Epithelial cell of esophagus (primary cell): ENCODE measurements around the gene ADGRD1.

Experiments used
- DNase-seq: peaks from one replicate; pipeline ENCODE4 v3.0.0; 2010; ENCODE audit warnings: low read depth
- H3K4me3 ChIP-seq: 2 replicates; pipeline ENCODE4 v1.5.1; 2011; ENCODE audit warnings: mild to moderate bottlenecking, low read length, control low read depth
- TF ChIP-seq, protein P1 (sequence below): IDR thresholded peaks from 2 replicates; pipeline ENCODE4 v1.5.1; 2011; ENCODE audit warnings: low read depth, mild to moderate bottlenecking, low read length, control low read depth, inconsistent platforms; ENCODE audit not compliant: insufficient read depth; ENCODE audit errors: missing control alignments

The ADGRD1 gene

DNA sequence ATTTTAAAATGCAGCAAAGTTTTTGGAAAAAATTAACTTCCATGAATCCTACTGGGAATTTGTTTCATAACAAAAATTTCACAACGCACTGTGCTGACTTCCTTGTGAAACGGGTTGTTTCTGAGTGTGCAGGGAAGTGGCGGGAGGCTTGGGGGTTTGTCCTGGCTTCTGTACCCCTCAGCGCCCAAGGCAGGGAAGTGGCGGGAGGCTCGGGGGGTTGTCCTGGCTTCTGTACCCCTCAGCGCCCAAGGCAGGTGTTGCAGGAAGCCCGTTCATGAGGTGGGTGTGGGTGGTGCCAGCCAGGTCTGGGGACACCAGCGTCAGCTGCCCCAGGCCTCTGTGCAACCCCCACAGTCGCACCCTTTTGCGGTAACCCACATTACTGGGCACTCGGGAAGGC, 25.1 kb downstream of the ADGRD1 start:
- DNase-seq, result no peak
- TF ChIP-seq, protein P1, sequence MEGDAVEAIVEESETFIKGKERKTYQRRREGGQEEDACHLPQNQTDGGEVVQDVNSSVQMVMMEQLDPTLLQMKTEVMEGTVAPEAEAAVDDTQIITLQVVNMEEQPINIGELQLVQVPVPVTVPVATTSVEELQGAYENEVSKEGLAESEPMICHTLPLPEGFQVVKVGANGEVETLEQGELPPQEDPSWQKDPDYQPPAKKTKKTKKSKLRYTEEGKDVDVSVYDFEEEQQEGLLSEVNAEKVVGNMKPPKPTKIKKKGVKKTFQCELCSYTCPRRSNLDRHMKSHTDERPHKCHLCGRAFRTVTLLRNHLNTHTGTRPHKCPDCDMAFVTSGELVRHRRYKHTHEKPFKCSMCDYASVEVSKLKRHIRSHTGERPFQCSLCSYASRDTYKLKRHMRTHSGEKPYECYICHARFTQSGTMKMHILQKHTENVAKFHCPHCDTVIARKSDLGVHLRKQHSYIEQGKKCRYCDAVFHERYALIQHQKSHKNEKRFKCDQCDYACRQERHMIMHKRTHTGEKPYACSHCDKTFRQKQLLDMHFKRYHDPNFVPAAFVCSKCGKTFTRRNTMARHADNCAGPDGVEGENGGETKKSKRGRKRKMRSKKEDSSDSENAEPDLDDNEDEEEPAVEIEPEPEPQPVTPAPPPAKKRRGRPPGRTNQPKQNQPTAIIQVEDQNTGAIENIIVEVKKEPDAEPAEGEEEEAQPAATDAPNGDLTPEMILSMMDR, result no peak
- no peak overlapping the region for H3K4me3 ChIP-seq

DNA sequence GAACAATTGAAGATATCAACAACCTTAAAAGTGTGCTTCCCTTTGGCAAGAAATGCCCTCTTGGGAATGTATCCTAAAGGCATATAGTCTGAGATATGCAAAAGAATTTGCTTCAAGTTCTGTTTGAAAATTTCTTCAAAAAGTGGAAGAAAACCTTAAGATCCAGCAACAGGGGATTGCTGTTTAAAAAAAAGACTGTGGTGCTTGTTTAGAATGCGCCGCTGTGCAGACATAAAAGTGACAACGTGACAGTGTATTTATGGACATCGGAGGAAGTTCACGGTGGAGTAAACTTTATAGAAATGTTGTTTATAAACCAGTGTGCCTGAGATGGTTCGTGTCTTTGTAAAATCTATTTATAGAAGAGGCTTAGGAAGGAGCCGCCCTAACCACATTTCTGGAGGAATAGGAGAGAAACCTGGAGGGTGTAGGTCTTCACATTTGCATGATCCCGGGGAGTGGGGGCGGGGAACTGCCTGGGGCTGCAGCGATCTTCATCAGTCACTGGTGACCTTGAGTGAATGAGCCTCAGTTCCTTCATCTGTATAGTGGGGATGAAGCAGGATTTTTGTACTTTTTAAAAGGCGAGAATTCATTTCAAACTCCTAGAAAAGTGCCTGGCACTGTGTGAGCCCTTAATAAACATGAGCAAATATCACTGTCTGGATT, 27.5 kb downstream of the ADGRD1 start:
- no peak overlapping the region for H3K4me3 ChIP-seq
- TF ChIP-seq, protein P1, result no peak
- DNase-seq, result no peak

DNA sequence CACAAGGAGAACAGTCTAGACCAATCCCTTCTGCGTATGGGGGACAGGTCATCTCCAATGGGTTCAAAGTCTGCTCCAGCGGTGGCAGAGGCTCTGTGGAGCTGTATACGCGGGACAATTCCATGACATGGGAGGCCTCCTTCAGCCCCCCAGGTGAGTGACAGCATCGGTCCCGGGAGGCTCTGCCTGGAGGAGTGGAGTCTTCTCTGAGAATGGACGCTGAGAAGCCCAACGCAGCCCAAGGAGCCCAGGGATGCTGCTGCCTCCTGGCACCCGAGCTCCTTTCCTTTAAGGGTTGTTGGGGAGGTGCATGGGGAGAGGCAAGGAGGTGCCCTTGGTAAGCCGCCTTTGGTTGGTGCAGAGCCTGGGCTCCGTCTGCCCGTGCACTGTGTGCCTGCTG, 28.2 kb downstream of the ADGRD1 start:
- TF ChIP-seq, protein P1, result no peak
- no peak for DNase-seq
- H3K4me3 ChIP-seq, result no peak overlapping the region

DNA sequence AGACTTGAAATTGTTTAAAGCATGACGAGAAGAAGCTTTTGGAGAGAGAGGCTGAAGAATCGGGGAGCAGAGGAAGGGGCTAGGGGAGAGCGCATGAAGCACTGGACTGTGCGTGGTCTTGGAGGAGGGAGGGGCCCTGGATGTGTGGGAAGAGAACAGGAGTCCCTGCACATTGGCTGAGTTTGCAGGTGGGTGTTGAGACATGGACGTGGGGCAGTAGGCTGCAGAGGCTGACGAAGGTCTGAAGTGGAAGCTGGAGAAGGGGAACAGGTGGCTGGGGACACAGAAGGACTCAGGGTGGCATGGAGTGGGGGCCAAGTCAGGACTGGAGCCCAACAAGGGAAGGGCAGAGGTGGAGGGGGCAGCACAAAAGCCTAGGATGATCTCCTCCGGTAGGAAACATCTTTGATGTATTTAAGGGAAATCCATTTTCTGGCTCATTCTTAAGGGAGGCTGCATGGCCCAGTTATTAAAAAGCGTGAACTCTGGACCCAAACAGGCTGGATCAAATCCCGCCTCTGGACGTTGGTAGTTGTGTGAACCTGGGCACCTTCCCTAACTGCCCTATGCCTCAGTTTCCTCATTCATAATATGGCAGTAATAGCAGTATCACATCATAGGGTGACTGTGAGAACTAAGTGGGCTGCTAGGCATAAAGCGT, 29.0 kb downstream of the ADGRD1 start:
- H3K4me3 ChIP-seq, result no peak overlapping the region
- no peak for DNase-seq
- TF ChIP-seq, protein P1, result no peak

DNA sequence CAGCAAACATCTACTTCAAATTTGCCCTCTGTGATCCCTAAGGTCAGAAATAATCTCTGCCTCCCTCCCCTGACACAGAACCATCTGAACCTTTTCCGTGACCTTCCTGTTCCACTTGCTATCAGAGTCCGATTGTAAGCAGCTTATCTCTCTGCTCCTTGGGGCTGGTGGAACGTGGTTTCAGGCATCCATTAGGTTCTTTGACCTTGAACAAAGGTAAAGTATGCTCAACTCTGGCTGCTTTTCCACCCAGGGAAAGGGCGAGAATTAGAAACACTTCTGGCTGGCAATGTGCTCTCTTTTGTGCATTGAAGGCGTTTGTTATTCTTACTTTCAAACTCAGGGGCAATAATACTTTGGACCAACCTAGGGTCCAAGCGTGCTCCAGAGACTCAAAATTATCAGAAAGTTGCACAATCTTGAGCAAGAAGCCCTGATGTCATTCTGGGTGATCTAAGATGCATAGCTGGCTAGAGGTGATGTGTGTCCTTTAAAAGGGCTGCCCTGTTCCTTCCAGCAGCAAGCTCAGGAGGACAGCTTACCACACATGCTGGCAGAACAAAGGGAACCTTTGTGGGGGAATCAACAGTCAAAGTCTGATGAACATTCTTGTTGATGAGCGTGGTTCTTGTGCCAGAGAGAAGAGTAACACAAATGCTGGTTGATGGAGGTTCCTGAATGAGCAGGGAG, 29.8 kb downstream of the ADGRD1 start:
- no peak overlapping the region for H3K4me3 ChIP-seq
- no peak for DNase-seq
- TF ChIP-seq, protein P1, result no peak

DNA sequence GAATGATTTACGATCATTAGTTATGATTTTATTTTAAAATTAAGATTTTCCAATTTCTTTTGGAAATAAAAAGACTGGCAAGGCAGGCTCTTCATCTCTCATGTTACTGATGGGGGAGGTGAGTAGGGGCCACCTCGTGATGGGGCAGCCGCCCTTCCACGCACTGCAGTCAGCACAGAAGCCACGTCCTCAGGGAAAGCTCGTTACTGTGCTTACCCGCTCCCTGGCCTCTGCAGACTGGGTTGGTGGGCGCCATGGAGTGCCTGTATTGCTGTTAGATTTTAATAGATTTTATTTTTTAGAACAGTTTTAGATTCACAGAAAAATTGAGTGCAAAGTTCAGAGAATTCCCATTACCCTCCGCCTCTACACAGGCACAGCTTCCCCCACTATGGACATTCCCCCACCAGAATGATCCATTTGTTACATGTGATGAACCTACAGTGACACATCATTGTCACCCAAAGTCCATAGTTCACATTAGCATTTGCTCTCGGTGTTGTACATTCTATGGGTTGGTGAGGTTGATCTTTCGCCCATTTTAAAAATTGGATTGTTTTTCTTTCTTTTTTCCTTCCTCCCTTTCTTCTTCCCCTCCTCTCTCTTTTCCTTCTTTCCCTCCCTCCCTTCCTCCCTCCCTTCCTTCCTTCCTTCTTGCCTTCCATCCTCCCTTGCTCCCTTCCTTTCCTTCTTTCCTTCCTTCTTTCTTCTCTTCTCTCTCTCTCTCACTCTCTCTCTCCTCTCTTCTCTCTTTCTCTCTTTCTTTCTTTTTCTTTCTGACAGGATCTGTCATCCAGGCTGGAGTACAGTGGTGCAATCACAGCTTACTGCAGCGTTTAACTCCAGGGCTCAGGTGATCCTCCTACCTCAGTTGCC, 30.7 kb downstream of the ADGRD1 start:
- no peak for DNase-seq
- H3K4me3 ChIP-seq, result no peak overlapping the region
- TF ChIP-seq, protein P1, result no peak
